Thyroid gland (tissue), 4 donors: Measurements from ENCODE around the gene SPTB. TPM values are rescaled to one million over a fixed set of nuclear protein-coding genes. Genes with fewer than 3 reads are reported as not detected.
A peak's percentile ranks its signal among the peaks of the same experiment; 100 is the strongest.

Experiments
- DNase-seq, 2 donors: peaks; one replicate each; pipeline ENCODE4 v3.0.0-alpha.2; 2019
- H3K27ac ChIP-seq, 3 donors: fragments of 200-600 bp; sonication (generic); 1 replicate in 2 of 3; 2 replicates in 1 of 3; pipeline ENCODE4 v1.5.1; 2016 to 2019; ENCODE audit warnings: mild to moderate bottlenecking in 1 of 3, moderate library complexity in 1 of 3
- H3K27me3 ChIP-seq: fragments of 200-600 bp; sonication (generic); one replicate; pipeline ENCODE4 v1.5.1; 2019
- H3K36me3 ChIP-seq, 2 donors: fragments of 200-600 bp; sonication (generic); one replicate each; pipeline ENCODE4 v1.5.1; 2016 to 2019
- H3K4me1 ChIP-seq, 2 donors: fragments of 200-600 bp; sonication (generic); one replicate each; pipeline ENCODE4 v1.5.1; 2017 to 2019
- H3K4me3 ChIP-seq, 3 donors: fragments of 200-600 bp; sonication (generic); replicated peaks in 1 of 3; 1 replicate in 2 of 3; 2 replicates in 1 of 3; pipeline ENCODE4 v1.5.1; 2016; ENCODE audit warnings: mild to moderate bottlenecking in 1 of 3
- H3K9me3 ChIP-seq: fragments of 200-600 bp; sonication (generic); one replicate; pipeline ENCODE4 v1.5.1; 2017
- CTCF ChIP-seq, 6 experiments: fragments of 200-600 bp in 3 of 6; fragments of 450-650 bp in 3 of 6; sonication (generic) in 3 of 6; IDR thresholded peaks; one replicate each; pipeline ENCODE4 v1.5.1; 2016 to 2019; ENCODE audit warnings: antibody characterized with exemption in 6 of 6, mild to moderate bottlenecking in 2 of 6, inconsistent platforms in 1 of 6, moderate library complexity in 1 of 6
- POLR2A ChIP-seq, 2 donors: fragments of 450-650 bp; IDR thresholded peaks; one replicate each; pipeline ENCODE4 v1.6.1; 2017; ENCODE audit warnings: antibody characterized with exemption in 2 of 2, mild to moderate bottlenecking in 2 of 2, moderate library complexity in 1 of 2
- WGBS, 2 donors: methylation state at CpG; one replicate each; pipeline ENCODE4 v1.1.5; 2017; 5-methylcytosine and 5-hydroxymethylcytosine counted together
- intact Hi-C: fragments of 100-400 bp; cut with DNase I; formaldehyde crosslinking; loops from one replicate; pipeline ENCODE4 v1.15.1; 2023
- total RNA-seq, 4 donors: library from RNA; depleted of rRNA; stranded (reverse); fragments of >200 nt; gene quantifications; one replicate each; pipeline ENCODE4 v1.2.3, GENCODE V29; 2016

SPTB gene
- total RNA-seq, 4 donors from 2014 or later, result 0.33 to 1.9 (median 0.61) TPM

GRCh38 chr14:64923015-64923414 lies 43.3 kb upstream of the SPTB start:
- DNase-seq, result no peak
- 91 to 94% methylated on average over 3 of the region's 3 CpGs for WGBS, 2 donors
- H3K27ac ChIP-seq, result no peak overlapping the region
- peaks cover 9 to 22% of the 10 kb centered on the region in 2 donors for H3K4me1 ChIP-seq
- peaks cover 18 to 25% of the 10 kb centered on the region in 2 donors for H3K36me3 ChIP-seq
- H3K9me3 ChIP-seq, result no peaks in the 10 kb centered on the region
- no peak for TF ChIP-seq POLR2A (IDR thresholded peaks at IDR 0.05)
- no peak for TF ChIP-seq CTCF (IDR thresholded peaks at IDR 0.05)
- no peak overlapping the region for H3K4me3 ChIP-seq
- intact Hi-C loops, result no loop called here
- no peaks in the 10 kb centered on the region for H3K27me3 ChIP-seq

- TF ChIP-seq CTCF (IDR thresholded peaks at IDR 0.05), result no peak
- no peak for TF ChIP-seq POLR2A (IDR thresholded peaks at IDR 0.05)
- 69 to 76% methylated on average over 2 of the region's 2 CpGs for WGBS, 2 donors
- intact Hi-C loops, result no loop called here
- H3K27me3 ChIP-seq, result no peaks in the 10 kb centered on the region
- peaks cover 8 to 12% of the 10 kb centered on the region in 2 donors for H3K36me3 ChIP-seq
- H3K4me3 ChIP-seq, result no peak overlapping the region
- no peak overlapping the region for H3K27ac ChIP-seq
- peaks cover 17 to 32% of the 10 kb centered on the region in 2 donors for H3K4me1 ChIP-seq
- no peaks in the 10 kb centered on the region for H3K9me3 ChIP-seq
- DNase-seq, result no peak
Measured at GRCh38 chr14:64920465-64920864, 40.8 kb upstream of the SPTB start.

- H3K9me3 ChIP-seq, result no peaks in the 10 kb centered on the region
- H3K27me3 ChIP-seq, result no peaks in the 10 kb centered on the region
- 85 to 87% methylated on average over 5 of the region's 5 CpGs for WGBS, 2 donors
- no peak for TF ChIP-seq POLR2A (IDR thresholded peaks at IDR 0.05)
- no peak for TF ChIP-seq CTCF (IDR thresholded peaks at IDR 0.05)
- no peak overlapping the region for H3K4me3 ChIP-seq
- peaks cover 22 to 39% of the 10 kb centered on the region in 2 donors for H3K4me1 ChIP-seq
- DNase-seq, result peak; percentile 48 to 57
- peaks cover 4% of the 10 kb centered on the region in 2 donors for H3K36me3 ChIP-seq
- intact Hi-C loops, result loop anchor here (10.0 kb wide), 1 partner anchor 65 kb away; the partner anchor contains the start of gene FNTB
- no peak overlapping the region for H3K27ac ChIP-seq
Measured at GRCh38 chr14:64919618-64920017, 39.9 kb upstream of the SPTB start.

GRCh38 chr14:64919215-64919614 lies 39.5 kb upstream of the SPTB start:
- no peak for TF ChIP-seq CTCF (IDR thresholded peaks at IDR 0.05)
- no peak for TF ChIP-seq POLR2A (IDR thresholded peaks at IDR 0.05)
- H3K36me3 ChIP-seq, result peaks cover under 1% of the 10 kb centered on the region in 2 donors
- H3K27ac ChIP-seq, result no peak overlapping the region
- H3K4me1 ChIP-seq, result peaks cover 22 to 39% of the 10 kb centered on the region in 2 donors
- H3K27me3 ChIP-seq, result no peaks in the 10 kb centered on the region
- no peak overlapping the region for H3K4me3 ChIP-seq
- intact Hi-C loops, result loop anchor here (10.0 kb wide), 1 partner anchor 66 kb away; the partner anchor contains the start of gene FNTB
- H3K9me3 ChIP-seq, result no peaks in the 10 kb centered on the region
- no peak for DNase-seq

- no peaks in the 10 kb centered on the region for H3K27me3 ChIP-seq
- no peak for DNase-seq
- intact Hi-C loops, result loop anchor here (10.0 kb wide), 1 partner anchor 67 kb away; the partner anchor contains the start of gene FNTB
- H3K27ac ChIP-seq, result no peak overlapping the region
- TF ChIP-seq POLR2A (IDR thresholded peaks at IDR 0.05), result no peak
- TF ChIP-seq CTCF (IDR thresholded peaks at IDR 0.05), result no peak
- H3K36me3 ChIP-seq, result no peaks in the 10 kb centered on the region
- WGBS, 2 donors, result 86 to 89% methylated on average over 4 of the region's 4 CpGs
- no peak overlapping the region for H3K4me3 ChIP-seq
- H3K4me1 ChIP-seq, result peaks cover 22 to 39% of the 10 kb centered on the region in 2 donors
- H3K9me3 ChIP-seq, result no peaks in the 10 kb centered on the region
Measured at GRCh38 chr14:64918216-64918615, 38.5 kb upstream of the SPTB start.
